ENCODE results near the gene CXCR5. TPM values are rescaled to one million over a fixed set of nuclear protein-coding genes. Genes with fewer than 3 reads are reported as not detected.

CXCR5 gene
- total and polyA plus RNA-seq, 2 donors (not counting 1 experiment from before 2014, with no cell fraction given): 111 to 163 TPM

- Mint-ChIP-seq H3K27ac (peak overlapping the region; percentile 80), H3K4me1 (peaks cover 68% of the 10 kb centered on the region), H3K27me3 (no peaks in the 10 kb centered on the region), H3K4me3 (peak overlapping the region; percentile 90), H3K9me3 (ENCODE audit: insufficient read depth) (no peaks in the 10 kb centered on the region)
- DNase-seq (peak; percentile 68), ATAC-seq (ENCODE audit: low read depth) (no peak)
- Histone ChIP-seq H4K20me1 (ENCODE audit: control insufficient read depth, insufficient read depth, low read length, poor library complexity, severe bottlenecking) (peaks cover 38% of the 10 kb centered on the region), H3K4me1 (ENCODE audit: control insufficient read depth in 2 of 2, insufficient read depth in 2 of 2, low read length in 2 of 2) (peaks cover 56 to 75% of the 10 kb centered on the region in 2 donors), H3K4me3 (ENCODE audit: control extremely low read depth in 1 of 5, extremely low read depth in 1 of 5, insufficient read depth in 1 of 5, low read depth in 2 of 5, low read length in 4 of 5) (peak overlapping the region; percentile 69 to 98 (median 94)), H3K9ac (ENCODE audit: low read length) (peak overlapping the region; percentile 78), H3K36me3 (replicated peaks in 1 of 2; ENCODE audit: control extremely low read depth in 1 of 2, control insufficient read depth in 1 of 2, extremely low read depth in 1 of 2, insufficient read depth in 2 of 2, low read length in 1 of 2) (peaks cover 0 to 11% of the 10 kb centered on the region in 2 experiments), H3K4me2 (replicated peaks; ENCODE audit: low read depth, low read length, poor library complexity, severe bottlenecking) (peak overlapping the region; percentile 98), H3K9me3 (ENCODE audit: control extremely low read depth in 1 of 3, control insufficient read depth in 2 of 3, insufficient read depth in 1 of 3, low read length in 2 of 3) (no peaks in the 10 kb centered on the region), H3K27ac (ENCODE audit: low read length in 2 of 2) (peak overlapping the region; percentile 44 to 78), H2AFZ (ENCODE audit: insufficient read depth, low read depth, low read length, poor library complexity, severe bottlenecking) (peak overlapping the region; percentile 65), H3K79me2 (ENCODE audit: control insufficient read depth, insufficient read depth, low read length) (peaks cover 60% of the 10 kb centered on the region), H3K27me3 (replicated peaks in 1 of 4; ENCODE audit: control extremely low read depth in 1 of 4, control insufficient read depth in 3 of 4, insufficient read depth in 4 of 4, low read length in 3 of 4) (no peaks in the 10 kb centered on the region)
- ChIA-PET CTCF (interaction anchor here (0.6 to 12.7 kb wide), 11 partner anchors 14 to 137 kb away, joined by 3 to 288 read pairs (median 5); partner anchors contain the start of genes CXCR5 and DDX6), POLR2A (interaction anchor here (0.6 to 2.3 kb wide), 12 partner anchors 8 to 247 kb away, joined by 3 to 20 read pairs (median 4); partner anchors contain the start of gene SLC37A4)
- 1% methylated on average over 42 of the region's 45 CpGs for WGBS (ENCODE audit: insufficient coverage)
- intact Hi-C loops (cut with micrococcal nuclease): loop anchor here (1.0 kb wide), 1 partner anchor 10 kb away; no protein-coding TSS in a partner anchor
- no peak for TF ChIP-seq EZH2 (IDR thresholded peaks at IDR 0.05; ENCODE audit: borderline replicate concordance, insufficient read depth, low read depth, low read length, poor library complexity, severe bottlenecking)
- TF ChIP-seq, protein P1, sequence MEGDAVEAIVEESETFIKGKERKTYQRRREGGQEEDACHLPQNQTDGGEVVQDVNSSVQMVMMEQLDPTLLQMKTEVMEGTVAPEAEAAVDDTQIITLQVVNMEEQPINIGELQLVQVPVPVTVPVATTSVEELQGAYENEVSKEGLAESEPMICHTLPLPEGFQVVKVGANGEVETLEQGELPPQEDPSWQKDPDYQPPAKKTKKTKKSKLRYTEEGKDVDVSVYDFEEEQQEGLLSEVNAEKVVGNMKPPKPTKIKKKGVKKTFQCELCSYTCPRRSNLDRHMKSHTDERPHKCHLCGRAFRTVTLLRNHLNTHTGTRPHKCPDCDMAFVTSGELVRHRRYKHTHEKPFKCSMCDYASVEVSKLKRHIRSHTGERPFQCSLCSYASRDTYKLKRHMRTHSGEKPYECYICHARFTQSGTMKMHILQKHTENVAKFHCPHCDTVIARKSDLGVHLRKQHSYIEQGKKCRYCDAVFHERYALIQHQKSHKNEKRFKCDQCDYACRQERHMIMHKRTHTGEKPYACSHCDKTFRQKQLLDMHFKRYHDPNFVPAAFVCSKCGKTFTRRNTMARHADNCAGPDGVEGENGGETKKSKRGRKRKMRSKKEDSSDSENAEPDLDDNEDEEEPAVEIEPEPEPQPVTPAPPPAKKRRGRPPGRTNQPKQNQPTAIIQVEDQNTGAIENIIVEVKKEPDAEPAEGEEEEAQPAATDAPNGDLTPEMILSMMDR (IDR thresholded peaks at IDR 0.05): no peak
Observed at GRCh38 chr11:118924591-118925585, 41.2 kb downstream of the CXCR5 start.
